Cardiac muscle cell (in vitro differentiated cells and primary cell): ENCODE data around the gene HOXD9. TPM values are rescaled to one million over a fixed set of nuclear protein-coding genes. Genes with fewer than 3 reads are reported as not detected.

Source experiments
- DNase-seq, 2 donors: peaks; one replicate each; pipeline versions ENCODE4 v3.0.0 to v3.0.0-alpha.2; 2010 to 2017; ENCODE audit warnings: low read depth in 1 of 2, low spot score in 1 of 2
- H3K27ac ChIP-seq: fragments of 200-600 bp; sonication (generic); 2 replicates; pipeline ENCODE4 v1.5.1; 2016
- H3K27me3 ChIP-seq: fragments of 200-600 bp; sonication (generic); 2 replicates; pipeline ENCODE4 v1.6.0; 2016; ENCODE audit warnings: control low read depth
- H3K36me3 ChIP-seq: fragments of 200-600 bp; sonication (generic); 2 replicates; pipeline ENCODE4 v1.5.1; 2016; ENCODE audit warnings: control low read depth
- H3K4me1 ChIP-seq: fragments of 200-600 bp; sonication (generic); 2 replicates; pipeline ENCODE4 v1.8.1; 2017; ENCODE audit warnings: low read depth, mild to moderate bottlenecking, mixed run types
- H3K4me3 ChIP-seq: fragments of 200-600 bp; sonication (generic); 2 replicates; pipeline ENCODE4 v1.5.1; 2016; ENCODE audit warnings: mild to moderate bottlenecking
- H3K9me3 ChIP-seq: fragments of 200-600 bp; sonication (generic); 2 replicates; pipeline ENCODE4 v1.5.1; 2017; ENCODE audit warnings: low read depth, mild to moderate bottlenecking, control low read depth
- CTCF ChIP-seq: IDR thresholded peaks from 2 replicates; pipeline ENCODE4 v1.5.1; 2012; ENCODE audit warnings: low read depth, mild to moderate bottlenecking, low read length
- polyA plus RNA-seq: library from polyadenylated mRNA; unstranded; fragments of >200 nt; fragmentation: Nextera tagmentation; extraction: Ambion mirVana; gene quantifications from 2 replicates; pipeline ENCODE4 v1.2.1, GENCODE V29; 2016
- total RNA-seq: library from RNA; depleted of rRNA; stranded (reverse); fragments of >200 nt; gene quantifications from 2 replicates; pipeline ENCODE4 v1.2.3, GENCODE V29; 2016

Gene HOXD9
- total and polyA plus RNA-seq, 2 experiments from 2014 or later: not detected

GRCh38 chr2:176099159-176099727 lies 23.3 kb upstream of the HOXD9 start:
- H3K27me3 ChIP-seq: peaks cover 100% of the 10 kb centered on the region
- no peak for TF ChIP-seq CTCF
- H3K4me1 ChIP-seq: peaks cover under 1% of the 10 kb centered on the region
- no peaks in the 10 kb centered on the region for H3K9me3 ChIP-seq
- H3K27ac ChIP-seq: no peak overlapping the region
- DNase-seq: no peak
- H3K36me3 ChIP-seq: no peaks in the 10 kb centered on the region
- H3K4me3 ChIP-seq: no peak overlapping the region

- Histone ChIP-seq H3K27me3 (peaks cover 100% of the 10 kb centered on the region), H3K4me3 (no peak within 1 kb of the TSS), H3K9me3 (no peaks in the 10 kb centered on the region), H3K27ac (no peak within 1 kb of the TSS), H3K4me1 (peaks cover 3% of the 10 kb centered on the region), H3K36me3 (no peaks in the 10 kb centered on the region)
- no peak for DNase-seq
- no peak for TF ChIP-seq CTCF
These were observed 22.6 kb upstream of the HOXD9 start, which contains the start of gene HOXD12 for GRCh38 chr2:176099728-176100546. Gene HOXD12 (plus strand): TSS chr2:176099795. CDS start chr2:176099802, 7 bp downstream.

DNA sequence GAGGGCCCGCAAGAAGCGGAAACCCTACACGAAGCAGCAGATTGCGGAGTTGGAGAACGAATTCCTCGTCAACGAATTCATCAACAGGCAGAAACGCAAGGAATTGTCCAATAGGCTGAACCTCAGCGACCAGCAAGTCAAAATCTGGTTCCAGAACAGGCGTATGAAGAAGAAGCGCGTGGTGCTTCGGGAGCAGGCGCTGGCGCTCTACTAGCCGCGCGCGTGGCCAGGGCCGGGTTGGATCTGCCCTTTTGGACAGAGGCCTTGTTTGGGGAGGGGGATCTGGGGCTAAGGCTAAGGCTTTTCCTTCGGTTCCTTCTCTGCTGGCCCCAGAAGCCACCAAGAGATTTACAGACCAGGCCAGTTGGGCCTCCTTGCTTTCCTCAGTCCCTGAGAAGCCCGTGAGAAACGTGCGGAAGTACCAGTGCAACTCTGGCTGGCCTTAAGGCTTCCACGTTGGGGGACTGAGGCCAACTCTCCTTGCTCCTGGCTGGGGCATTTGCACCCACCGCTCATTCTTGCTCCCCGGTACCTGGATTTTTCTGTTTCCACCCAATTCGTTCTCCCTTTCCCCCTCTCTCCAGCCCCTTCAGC lies 21.9 kb upstream of the HOXD9 start:
- H3K27ac ChIP-seq: no peak overlapping the region
- peaks cover 3% of the 10 kb centered on the region for H3K4me1 ChIP-seq
- peaks cover 100% of the 10 kb centered on the region for H3K27me3 ChIP-seq
- H3K4me3 ChIP-seq: no peak overlapping the region
- no peak for TF ChIP-seq CTCF
- no peak for DNase-seq
- no peaks in the 10 kb centered on the region for H3K9me3 ChIP-seq
- no peaks in the 10 kb centered on the region for H3K36me3 ChIP-seq

DNA sequence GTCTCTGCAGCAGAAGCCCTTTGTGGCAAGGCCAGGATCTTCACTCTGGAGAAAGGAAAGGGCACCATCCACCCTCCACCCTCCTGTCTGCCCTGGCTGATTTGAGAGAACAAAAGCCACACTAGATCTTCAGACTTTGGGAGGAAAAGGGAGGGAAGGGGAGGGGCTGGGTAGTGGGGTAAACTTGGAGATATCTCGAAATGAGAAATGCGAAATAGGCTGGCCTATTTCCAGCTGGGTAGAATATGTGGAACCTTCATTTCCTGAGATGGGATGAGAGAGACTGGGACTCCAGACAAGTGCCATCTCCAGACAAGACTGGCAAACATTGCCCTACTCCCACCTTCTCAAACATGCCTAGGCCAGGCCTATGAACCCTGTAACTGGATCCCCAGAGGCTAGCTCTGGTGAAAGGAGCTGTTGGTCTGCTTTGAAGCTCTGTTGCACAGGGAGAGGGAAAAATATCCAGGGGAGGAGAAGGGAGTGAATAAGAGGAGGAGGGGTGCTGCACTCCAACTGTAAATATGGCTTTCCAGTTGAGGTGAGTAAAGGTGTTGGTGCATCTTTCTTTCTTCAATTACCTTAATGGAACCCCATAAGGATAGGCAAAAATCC lies 21.2 kb upstream of the HOXD9 start:
- peaks cover 100% of the 10 kb centered on the region for H3K27me3 ChIP-seq
- H3K36me3 ChIP-seq: no peaks in the 10 kb centered on the region
- no peak overlapping the region for H3K4me3 ChIP-seq
- no peak for DNase-seq
- H3K4me1 ChIP-seq: peaks cover 3% of the 10 kb centered on the region
- H3K9me3 ChIP-seq: no peaks in the 10 kb centered on the region
- no peak for TF ChIP-seq CTCF
- H3K27ac ChIP-seq: no peak overlapping the region

- peaks cover 3% of the 10 kb centered on the region for H3K4me1 ChIP-seq
- H3K9me3 ChIP-seq: no peaks in the 10 kb centered on the region
- no peak for DNase-seq
- H3K27ac ChIP-seq: no peak overlapping the region
- H3K4me3 ChIP-seq: no peak overlapping the region
- no peaks in the 10 kb centered on the region for H3K36me3 ChIP-seq
- no peak for TF ChIP-seq CTCF
- H3K27me3 ChIP-seq: peaks cover 100% of the 10 kb centered on the region
These were observed 20.7 kb upstream of the HOXD9 start for GRCh38 chr2:176101842-176102241.
